ENCODE measurements around the gene RPS14. TPM values are rescaled to one million over a fixed set of nuclear protein-coding genes. Genes with fewer than 3 reads are reported as not detected.
"Not testable (repeated sequence)": the region's sequence is repeated elsewhere in the genome, so short reads cannot be mapped to it uniquely, and the experiment has no call there.

The RPS14 gene
- total and polyA plus RNA-seq, 5 experiments from 2014 or later, result 5,539 to 11,694 (median 9,910) TPM

DNA sequence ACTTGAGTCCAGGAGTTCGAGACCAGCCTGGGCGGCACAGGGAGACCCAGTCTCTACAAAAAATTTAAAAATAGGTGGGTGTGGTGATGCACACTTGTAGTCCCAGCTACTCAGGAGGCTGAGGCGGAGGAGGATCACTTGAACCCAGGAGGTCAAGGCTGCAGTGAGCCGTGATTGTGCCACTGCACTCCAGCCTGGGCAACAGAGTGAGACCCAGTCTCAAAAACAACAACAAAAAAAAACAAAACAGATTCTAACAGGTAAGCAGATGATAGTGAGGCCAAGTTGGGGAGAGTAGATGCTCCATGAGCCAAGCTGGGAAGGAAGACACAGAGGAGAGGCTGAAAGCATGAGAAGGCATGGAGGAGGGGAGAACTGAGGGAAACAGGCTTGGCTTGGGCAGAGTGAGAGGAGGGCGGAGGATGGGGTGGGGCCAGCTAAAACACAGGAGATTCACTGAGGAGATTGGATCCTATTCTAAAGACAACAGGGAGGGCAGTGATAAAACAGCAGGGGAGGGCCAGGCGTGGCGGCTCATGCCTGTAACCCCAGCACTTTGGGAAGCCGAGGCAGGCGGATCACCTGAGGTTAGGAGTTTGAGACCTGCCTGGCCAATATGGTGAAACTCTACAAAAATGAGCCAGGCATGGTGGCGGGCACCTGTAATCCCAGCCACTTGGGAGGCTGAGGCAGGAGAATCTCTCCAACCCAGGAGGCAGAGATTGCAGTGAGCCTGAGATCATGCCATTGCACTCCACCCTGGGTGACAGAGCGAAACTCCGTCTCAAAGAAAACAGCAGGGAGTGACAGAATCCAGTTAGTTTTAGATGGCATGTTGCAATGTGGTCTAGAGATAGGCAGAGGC, 8.4 kb downstream of the RPS14 start:
- POLR2A ChIA-PET, result no interaction called here
- Mint-ChIP-seq H3K27ac (peak overlapping the region in 4 of 10 donors; percentile 51 to 80 (median 63)), H3K36me3 (peaks cover 2 to 51% (median 4%) of the 10 kb centered on the region in 3 donors), H3K4me3 (peak overlapping the region in 2 of 10 donors; percentile 5 to 28), H3K27me3 (no peaks in the 10 kb centered on the region), H3K4me1 (peaks cover 7 to 17% (median 13%) of the 10 kb centered on the region in 4 donors), H3K9me3 (no peaks in the 10 kb centered on the region)
- no peak for DNase-seq
- no peak for ATAC-seq

DNA sequence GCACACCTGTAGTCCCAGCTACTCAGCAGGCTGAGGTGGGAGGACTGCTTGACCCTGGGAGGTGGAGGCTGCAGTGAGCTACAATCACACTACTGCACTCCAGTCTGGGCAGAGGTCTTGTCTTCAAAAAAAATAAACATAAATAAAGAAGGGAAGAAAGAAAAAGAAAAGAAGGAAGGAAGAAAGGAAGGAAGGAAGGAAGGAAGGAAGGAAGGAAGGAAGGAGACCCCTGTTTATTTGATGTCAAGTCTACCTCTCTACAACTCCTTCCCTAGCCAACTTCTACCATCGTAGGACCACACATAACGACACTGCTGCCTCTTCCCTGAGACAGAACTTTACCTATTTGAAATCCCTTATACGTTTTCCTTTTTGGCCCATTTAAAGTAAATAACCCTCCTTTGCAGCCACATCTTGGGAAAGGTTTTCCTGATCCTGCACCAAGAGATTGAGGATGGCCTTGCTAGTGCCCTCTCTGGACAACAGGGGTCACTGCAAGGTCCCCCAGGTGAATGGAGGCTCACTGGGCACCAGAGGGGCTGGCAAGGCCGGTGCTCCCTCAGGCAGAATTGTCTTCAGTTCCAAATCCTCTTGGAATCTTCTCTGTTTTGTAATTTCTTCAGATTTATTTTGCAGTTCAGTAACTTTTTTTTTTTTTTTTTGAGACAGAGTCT, 10.5 kb downstream of the RPS14 start:
- POLR2A ChIA-PET, result interaction anchor here (0.7 kb wide), 3 partner anchors 33 to 448 kb away, joined by 3 to 5 read pairs (median 4); no protein-coding TSS in a partner anchor
- H3K27ac Mint-ChIP-seq, result peak overlapping the region in 1 of 10 donors; percentile 22
- no peak overlapping the region for H3K4me3 Mint-ChIP-seq
- H3K9me3 Mint-ChIP-seq, result no peaks in the 10 kb centered on the region
- H3K4me1 Mint-ChIP-seq, result peaks cover 9 to 15% (median 12%) of the 10 kb centered on the region in 4 donors
- DNase-seq (no peak), ATAC-seq (no peak)
- H3K36me3 Mint-ChIP-seq, result peaks cover 0 to 29% (median 0%) of the 10 kb centered on the region in 3 donors
- H3K27me3 Mint-ChIP-seq, result no peaks in the 10 kb centered on the region

DNA sequence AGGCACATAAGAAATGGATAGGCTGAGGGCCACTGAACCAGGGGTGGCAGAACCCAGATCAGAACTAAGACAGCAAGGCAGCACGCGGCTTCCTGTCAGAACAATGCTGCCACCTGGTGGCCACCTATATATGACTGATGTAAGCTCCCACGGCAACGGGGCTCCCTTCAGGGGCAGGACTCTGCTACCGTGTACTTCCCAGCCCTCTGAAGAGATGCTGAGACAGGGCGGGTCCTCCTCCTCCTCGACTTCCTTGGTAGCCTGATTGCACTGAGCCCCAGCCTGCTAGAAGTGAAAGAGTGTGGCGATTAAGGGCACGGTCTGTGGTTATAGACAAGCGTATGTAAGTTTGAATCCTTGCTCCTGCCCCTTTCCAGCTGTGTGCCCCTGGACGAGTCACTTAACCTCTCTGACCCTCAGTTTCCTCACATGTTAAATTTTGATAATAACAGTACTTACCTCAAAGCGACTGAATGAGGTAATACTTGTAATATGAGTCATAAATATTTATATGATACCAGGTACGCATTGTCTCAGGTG, 13.3 kb downstream of the RPS14 start:
- Mint-ChIP-seq H3K36me3 (peaks cover 0 to 7% (median 0%) of the 10 kb centered on the region in 3 donors), H3K27ac (peak overlapping the region; percentile 30 to 93 (median 78)), H3K27me3 (no peaks in the 10 kb centered on the region), H3K4me1 (peaks cover 7 to 23% (median 9%) of the 10 kb centered on the region in 4 donors), H3K9me3 (no peaks in the 10 kb centered on the region), H3K4me3 (peak overlapping the region in 5 of 10 donors; percentile 12 to 59 (median 50))
- ATAC-seq (peak; percentile 98 to 99), DNase-seq (peak; percentile 79 to 94 (median 88))
- POLR2A ChIA-PET, result interaction anchor here (1.0 to 1.4 kb wide), 6 partner anchors 10 to 37 kb away, joined by 3 to 11 read pairs (median 3); partner anchors contain the start of gene RPS14

DNA sequence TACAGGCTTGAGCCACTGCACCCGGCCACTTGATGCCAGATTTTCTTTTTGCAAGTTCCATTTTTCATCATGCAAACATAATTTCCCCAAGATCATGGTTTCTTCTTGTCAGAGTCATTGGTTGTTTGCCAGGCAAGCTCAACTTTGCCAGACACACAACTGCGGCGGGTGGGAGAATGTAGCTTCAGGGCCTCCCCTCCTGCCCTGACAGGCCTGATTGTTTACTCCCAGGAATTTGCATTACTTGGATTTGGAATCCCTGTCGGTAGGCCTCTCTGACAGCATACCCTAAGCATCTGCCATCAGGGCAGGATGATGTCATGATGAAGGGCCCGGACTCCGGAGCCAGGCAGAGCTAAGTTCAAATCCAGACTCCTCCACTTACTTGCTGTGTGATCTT, 15.1 kb downstream of the RPS14 start:
- Mint-ChIP-seq H3K9me3 (no peaks in the 10 kb centered on the region), H3K36me3 (no peaks in the 10 kb centered on the region), H3K27me3 (no peaks in the 10 kb centered on the region), H3K27ac (no peak overlapping the region), H3K4me3 (no peak overlapping the region), H3K4me1 (peaks cover 5 to 34% (median 8%) of the 10 kb centered on the region in 4 donors)
- DNase-seq (no peak), ATAC-seq (no peak)
- POLR2A ChIA-PET, result interaction anchor here (1.1 kb wide), 1 partner anchor 22 kb away, joined by 3 read pairs; the partner anchor contains the start of gene CD74

DNA sequence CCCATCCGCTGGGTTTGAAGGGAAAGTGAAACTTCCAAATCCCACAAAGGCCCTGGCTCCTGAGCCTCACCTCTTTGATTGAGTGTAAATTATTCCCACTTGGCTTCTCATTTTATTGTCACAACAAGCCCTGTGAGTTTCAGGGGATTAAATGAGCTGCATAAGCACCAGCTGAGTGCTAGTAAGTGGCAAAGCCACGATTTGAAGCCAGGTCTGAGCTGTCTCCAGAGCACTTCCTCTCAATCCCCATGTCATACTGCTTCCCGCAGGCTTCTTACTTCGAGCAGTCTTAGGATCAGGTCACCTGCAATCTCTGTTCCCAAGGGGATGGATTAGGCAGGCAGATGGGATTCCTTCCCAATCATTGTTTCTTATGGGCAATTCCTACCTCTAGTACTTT, 18.0 kb downstream of the RPS14 start:
- Mint-ChIP-seq H3K9me3 (no peaks in the 10 kb centered on the region), H3K27ac (no peak overlapping the region), H3K36me3 (no peaks in the 10 kb centered on the region), H3K27me3 (no peaks in the 10 kb centered on the region), H3K4me3 (no peak overlapping the region), H3K4me1 (peaks cover 5 to 35% (median 8%) of the 10 kb centered on the region in 4 donors)
- DNase-seq (no peak), ATAC-seq (no peak)
- POLR2A ChIA-PET, result no interaction called here

DNA sequence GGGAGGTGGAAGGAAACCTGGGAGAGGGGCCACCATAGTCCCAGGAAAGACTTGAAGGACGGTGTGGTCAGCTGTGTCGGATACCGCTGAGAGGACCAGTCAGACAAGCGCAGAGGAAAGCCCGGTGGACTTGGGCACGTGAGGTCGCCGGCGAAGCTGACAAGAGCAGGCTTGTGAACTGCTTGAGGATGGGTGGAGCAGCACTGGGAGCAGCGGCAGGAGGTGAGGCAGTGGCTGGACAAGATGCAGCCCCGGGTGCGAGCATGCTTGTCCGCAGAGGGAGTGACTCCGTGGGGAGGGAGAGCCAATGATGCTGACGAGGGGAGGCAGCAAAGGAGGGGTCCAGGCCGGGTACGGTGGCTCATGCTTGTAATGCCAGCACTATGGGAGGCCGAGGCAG, 18.5 kb downstream of the RPS14 start:
- H3K4me1 Mint-ChIP-seq, result peaks cover 3 to 30% (median 4%) of the 10 kb centered on the region in 4 donors
- no peak overlapping the region for H3K4me3 Mint-ChIP-seq
- DNase-seq (no peak), ATAC-seq (no peak)
- H3K36me3 Mint-ChIP-seq, result no peaks in the 10 kb centered on the region
- POLR2A ChIA-PET, result no interaction called here
- H3K27me3 Mint-ChIP-seq, result no peaks in the 10 kb centered on the region
- peak overlapping the region in 2 of 10 donors; percentile 53 to 60 for H3K27ac Mint-ChIP-seq
- H3K9me3 Mint-ChIP-seq, result no peaks in the 10 kb centered on the region

DNA sequence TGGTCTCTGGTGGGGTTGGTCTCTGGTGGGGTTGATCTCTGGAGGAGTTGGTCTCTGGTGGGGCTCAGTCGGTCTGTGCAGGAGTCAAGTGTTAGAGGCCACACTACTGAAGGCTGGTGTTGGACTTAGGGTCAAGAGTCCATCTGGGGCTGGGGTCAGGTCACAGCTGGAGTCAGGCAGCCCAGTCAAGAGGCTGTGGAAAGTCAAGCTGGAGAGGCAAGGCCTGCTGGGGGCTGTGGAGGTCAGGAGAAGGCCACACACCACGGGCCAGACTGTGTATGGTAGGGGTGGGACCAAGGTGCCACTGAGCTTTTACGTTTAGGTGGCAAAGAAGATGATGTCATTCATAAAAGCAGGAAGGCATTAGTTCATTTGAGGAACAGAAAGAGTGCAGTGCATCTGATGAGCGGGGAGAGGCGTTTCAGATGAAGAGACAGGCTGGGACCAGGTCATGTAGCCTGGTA, 20.1 kb downstream of the RPS14 start:
- H3K9me3 Mint-ChIP-seq, result no peaks in the 10 kb centered on the region
- POLR2A ChIA-PET, result interaction anchor here (0.5 to 0.6 kb wide), 2 partner anchors 19 to 20 kb away, joined by 3 to 9 read pairs; no protein-coding TSS in a partner anchor
- H3K27ac Mint-ChIP-seq, result peak overlapping the region in 3 of 10 donors; percentile 74 to 85 (median 75)

DNA sequence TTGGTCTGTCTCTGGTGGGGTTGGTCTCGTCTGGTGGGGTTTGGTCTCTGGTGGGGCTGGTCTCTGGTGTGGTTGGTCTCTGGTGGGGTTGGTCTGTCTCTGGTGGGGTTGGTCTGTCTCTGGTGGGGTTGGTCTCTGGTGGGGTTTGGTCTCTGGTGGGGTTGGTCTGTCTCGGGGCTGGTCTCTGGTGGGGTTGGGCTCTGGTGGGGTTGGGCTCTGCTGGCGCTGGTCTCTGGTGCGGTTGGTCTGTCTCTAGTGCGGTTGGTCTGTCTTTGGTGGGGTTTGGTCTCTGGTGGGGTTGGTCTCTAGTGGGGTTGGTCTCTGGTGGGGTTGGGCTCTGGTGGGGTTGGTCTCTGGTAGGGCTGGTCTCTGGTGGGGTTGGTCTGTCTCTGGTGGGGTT, 20.6 kb downstream of the RPS14 start:
- Mint-ChIP-seq H3K27ac (peak overlapping the region in 2 of 10 donors; percentile 75 to 76), H3K4me3 (no peak overlapping the region), H3K9me3 (no peaks in the 10 kb centered on the region), H3K4me1 (peaks cover 0 to 26% (median 0%) of the 10 kb centered on the region in 4 donors), H3K27me3 (peaks cover 0 to 4% (median 1%) of the 10 kb centered on the region in 5 donors), H3K36me3 (peaks cover 0 to 2% (median 0%) of the 10 kb centered on the region in 3 donors)
- POLR2A ChIA-PET, result no interaction called here
- no peak for ATAC-seq
- no peak for DNase-seq

More for the DNA sequence above, 20.1 kb downstream of the RPS14 start:
- Mint-ChIP-seq H3K36me3 (peaks cover 0 to 2% (median 0%) of the 10 kb centered on the region in 3 donors), H3K27me3 (peaks cover 0 to 4% (median 1%) of the 10 kb centered on the region in 5 donors), H3K4me3 (peak overlapping the region in 1 of 10 donors; percentile 63), H3K4me1 (peaks cover 0 to 26% (median 0%) of the 10 kb centered on the region in 4 donors)
- DNase-seq, result peak in 1 of 10 donors; percentile 5
- ATAC-seq, result no peak

DNA sequence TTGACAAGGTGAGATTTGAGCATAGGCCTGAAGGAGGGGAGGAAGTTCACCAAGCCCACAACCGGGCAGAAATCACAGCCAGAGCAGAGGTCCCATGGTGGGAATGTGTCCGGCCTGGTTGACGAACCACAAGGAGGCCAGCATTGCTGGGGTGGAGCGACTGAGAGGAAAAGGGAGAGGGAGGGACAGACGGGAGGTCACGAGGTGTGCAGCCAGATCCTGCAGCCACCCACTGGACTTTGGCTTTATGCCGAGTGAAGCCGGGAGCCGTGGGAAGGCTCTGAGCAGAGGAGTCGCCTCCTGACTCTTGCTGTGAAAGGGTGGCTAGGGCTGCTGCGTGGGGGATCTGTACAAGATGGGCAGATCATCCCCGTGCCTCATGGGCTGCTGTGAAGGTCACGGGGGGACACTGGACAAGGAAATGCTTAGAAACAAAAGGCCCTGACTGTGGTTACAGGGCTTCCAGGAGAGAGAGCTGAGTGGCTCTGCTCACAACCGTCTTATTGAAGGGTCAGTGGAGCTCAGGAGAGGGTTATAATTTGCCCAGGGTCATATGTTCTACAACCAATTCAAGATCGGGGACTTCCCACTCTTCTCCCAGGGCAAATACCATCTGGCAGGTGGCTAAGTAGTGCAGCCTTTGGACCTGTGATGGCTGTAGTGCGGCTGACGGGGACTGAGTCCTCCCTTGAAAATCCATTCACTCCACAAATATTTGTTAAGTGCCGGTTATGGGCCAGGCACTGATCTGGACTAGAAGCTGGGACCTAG, 21.2 kb downstream of the RPS14 start:
- Mint-ChIP-seq H3K36me3 (peaks cover 0 to 2% (median 0%) of the 10 kb centered on the region in 3 donors), H3K27ac (peak overlapping the region in 4 of 10 donors; percentile 24 to 76 (median 50)), H3K4me3 (no peak overlapping the region), H3K27me3 (peaks cover 0 to 4% (median 1%) of the 10 kb centered on the region in 5 donors), H3K9me3 (no peaks in the 10 kb centered on the region), H3K4me1 (peaks cover 0 to 21% (median 0%) of the 10 kb centered on the region in 4 donors)
- ATAC-seq, result no peak
- POLR2A ChIA-PET, result no interaction called here
- no peak for DNase-seq

DNA sequence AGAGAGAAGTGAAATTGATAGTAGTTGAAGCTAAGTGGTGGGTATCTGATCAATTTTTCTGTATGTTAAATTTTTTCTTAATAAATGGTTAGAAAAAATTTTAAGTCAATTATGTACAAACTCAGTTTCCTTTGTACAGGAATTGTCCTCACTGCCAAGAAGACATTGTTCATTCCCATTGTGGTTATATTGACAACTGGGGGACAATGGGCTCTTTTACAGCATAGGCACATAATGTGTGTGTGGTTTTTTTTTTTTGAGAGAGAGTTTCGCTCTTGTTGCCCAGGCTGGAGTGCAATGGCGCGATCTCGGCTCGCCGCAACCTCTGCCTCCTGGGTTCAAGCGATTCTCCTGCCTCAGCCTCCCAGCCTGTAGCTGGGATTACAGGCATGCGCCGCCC, 23.4 kb downstream of the RPS14 start:
- POLR2A ChIA-PET, result interaction anchor here (0.6 kb wide), 1 partner anchor 13 kb away, joined by 3 read pairs; the partner anchor contains the start of gene CD74
- H3K27me3 Mint-ChIP-seq, H3K27ac Mint-ChIP-seq, DNase-seq, H3K36me3 Mint-ChIP-seq, H3K4me3 Mint-ChIP-seq, H3K9me3 Mint-ChIP-seq, ATAC-seq: not testable (repeated sequence)
- H3K4me1 Mint-ChIP-seq, result peaks cover 0 to 13% (median 0%) of the 10 kb centered on the region in 4 donors

DNA sequence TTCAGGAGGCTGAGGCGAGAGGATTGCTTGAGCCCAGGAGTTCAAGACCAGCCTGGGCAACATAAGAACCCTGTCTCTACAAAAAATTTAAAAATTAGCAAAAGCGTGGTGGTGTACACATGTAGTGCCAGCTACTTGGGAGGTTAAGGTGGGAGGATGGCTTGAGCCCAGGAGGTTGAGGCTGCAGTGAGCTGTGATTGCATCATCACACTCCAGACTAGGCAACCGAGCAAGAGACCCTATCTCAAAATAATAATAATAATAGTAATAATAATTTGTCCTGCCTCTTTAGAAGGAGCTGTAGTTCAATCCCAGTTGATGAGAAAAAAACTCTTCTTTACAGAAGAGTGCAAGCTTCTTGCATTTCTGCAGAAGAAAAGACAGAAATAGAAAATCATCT, 26.8 kb downstream of the RPS14 start:
- no peak for ATAC-seq
- Mint-ChIP-seq H3K4me1 (peaks cover 3 to 17% (median 10%) of the 10 kb centered on the region in 4 donors), H3K9me3 (no peaks in the 10 kb centered on the region), H3K36me3 (peaks cover 0 to 2% (median 0%) of the 10 kb centered on the region in 3 donors), H3K27ac (no peak overlapping the region), H3K4me3 (no peak overlapping the region), H3K27me3 (peaks cover 0 to 4% (median 1%) of the 10 kb centered on the region in 5 donors)
- POLR2A ChIA-PET, result no interaction called here
- DNase-seq, result no peak

Measured in naive thymus-derived CD8-positive, alpha-beta T cell (primary cell).